Left lung (tissue), 10 donors: ENCODE measurements around the gene RNF144A. TPM values are rescaled to one million over a fixed set of nuclear protein-coding genes. Genes with fewer than 3 reads are reported as not detected.
A peak's percentile ranks its signal among the peaks of the same experiment; 100 is the strongest.

Source experiments
- ATAC-seq: fragments of 200-7000 bp; cut with Tn5 transposase; one replicate; pipeline ENCODE4 v1.9.1; 2020; ENCODE audit warnings: moderate library complexity
- DNase-seq, 4 donors: peaks; one replicate each; pipeline ENCODE4 v3.0.0-alpha.2; 2013 to 2020
- H3K27ac ChIP-seq, 2 donors: fragments of 200-600 bp; sonication (generic) in 1 of 2; one replicate each; pipeline versions ENCODE4 v1.5.0 to v1.8.0; 2020 to 2021
- H3K27me3 ChIP-seq, 2 donors: fragments of 200-600 bp; sonication (generic) in 1 of 2; one replicate each; pipeline versions ENCODE4 v1.5.0 to v1.8.0; 2020 to 2021
- H3K36me3 ChIP-seq, 2 donors: fragments of 200-600 bp; sonication (generic) in 1 of 2; one replicate each; pipeline versions ENCODE4 v1.5.0 to v1.8.0; 2020 to 2021
- H3K4me1 ChIP-seq, 2 donors: fragments of 200-600 bp; one replicate each; pipeline ENCODE4 v1.8.0; 2021
- H3K4me3 ChIP-seq, 2 donors: fragments of 200-600 bp; sonication (generic) in 1 of 2; one replicate each; pipeline versions ENCODE4 v1.5.0 to v1.8.0; 2020 to 2021; ENCODE audit warnings: mild to moderate bottlenecking in 1 of 2
- H3K9me3 ChIP-seq, 2 donors: fragments of 200-600 bp; sonication (generic) in 1 of 2; one replicate each; pipeline versions ENCODE4 v1.5.0 to v1.8.0; 2020 to 2021
- CTCF ChIP-seq, 2 donors: fragments of 200-600 bp; sonication (generic) in 1 of 2; IDR thresholded peaks; one replicate each; pipeline versions ENCODE4 v1.5.0 to v1.8.0; 2021; ENCODE audit warnings: antibody characterized with exemption in 2 of 2
- intact Hi-C, 2 donors: fragments of 100-400 bp; cut with DNase I; formaldehyde crosslinking; loops; one replicate each; pipeline versions ENCODE4 v1.11.2 to v1.14.2; 2022
- polyA plus RNA-seq, 6 donors: library from polyadenylated mRNA; unstranded; fragments of 120-200 nt; gene quantifications; one replicate each; pipeline ENCODE4 v1.2.1, GENCODE V29; 2013; ENCODE audit not compliant: insufficient read length in 6 of 6
- total RNA-seq, 2 donors: library from RNA; stranded (reverse); fragmentation: NEBNext Ultra II Directional; extraction: Animal tissue kit (Norgen Biotek cat#: 25700); gene quantifications; one replicate each; pipeline ENCODE4 v1.2.1, GENCODE V29; 2021
- donor health status: DM: no; HTN: yes; CAD: no.
- donor health status: DM: no; HTN: no; CAD: no.

RNF144A gene
- total and polyA plus RNA-seq, 8 donors, result 9.9 to 36.5 (median 30.7) TPM

DNA sequence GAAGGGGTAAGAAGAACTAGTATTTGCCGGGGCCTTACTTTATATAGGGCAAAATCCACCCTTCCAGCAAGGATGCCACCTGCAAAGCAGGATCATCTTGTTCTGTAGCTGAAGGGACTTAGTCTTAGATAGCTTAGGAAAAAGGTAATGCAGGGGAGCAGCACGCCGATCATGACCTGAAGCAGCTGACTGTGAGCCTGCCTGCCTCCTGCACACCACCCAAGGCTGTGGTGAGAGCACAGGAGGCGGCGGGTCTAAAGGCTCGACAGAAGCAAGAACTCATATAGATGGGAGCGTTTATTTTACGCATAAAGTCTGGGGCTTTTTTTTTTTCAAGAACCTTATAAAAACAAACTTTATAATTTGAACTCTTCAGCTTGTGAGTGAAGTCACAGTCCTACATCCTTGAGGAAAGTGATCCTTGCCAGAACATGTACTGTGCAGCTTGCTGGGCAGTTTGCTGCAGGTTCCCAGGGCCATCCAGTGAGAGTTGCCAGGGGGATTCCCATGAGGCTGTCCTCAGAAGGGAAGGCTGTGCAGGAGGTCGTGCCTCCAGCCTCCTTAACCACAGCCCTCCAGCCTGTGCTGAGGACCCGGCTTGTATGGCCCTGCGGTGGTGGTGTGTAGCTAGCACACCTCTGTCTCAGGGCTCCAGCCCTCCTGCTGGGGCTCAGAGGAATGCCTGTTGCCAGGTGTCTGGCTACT lies 92.1 kb downstream of the RNF144A start:
- H3K27ac ChIP-seq, result peak overlapping the region in 1 of 2 donors; percentile 61
- intact Hi-C loops, result loop anchor here in 1 of 2 donors (5.0 kb wide), 1 partner anchor 92 kb away; the partner anchor contains the start of gene RNF144A
- ATAC-seq, result no peak

DNA sequence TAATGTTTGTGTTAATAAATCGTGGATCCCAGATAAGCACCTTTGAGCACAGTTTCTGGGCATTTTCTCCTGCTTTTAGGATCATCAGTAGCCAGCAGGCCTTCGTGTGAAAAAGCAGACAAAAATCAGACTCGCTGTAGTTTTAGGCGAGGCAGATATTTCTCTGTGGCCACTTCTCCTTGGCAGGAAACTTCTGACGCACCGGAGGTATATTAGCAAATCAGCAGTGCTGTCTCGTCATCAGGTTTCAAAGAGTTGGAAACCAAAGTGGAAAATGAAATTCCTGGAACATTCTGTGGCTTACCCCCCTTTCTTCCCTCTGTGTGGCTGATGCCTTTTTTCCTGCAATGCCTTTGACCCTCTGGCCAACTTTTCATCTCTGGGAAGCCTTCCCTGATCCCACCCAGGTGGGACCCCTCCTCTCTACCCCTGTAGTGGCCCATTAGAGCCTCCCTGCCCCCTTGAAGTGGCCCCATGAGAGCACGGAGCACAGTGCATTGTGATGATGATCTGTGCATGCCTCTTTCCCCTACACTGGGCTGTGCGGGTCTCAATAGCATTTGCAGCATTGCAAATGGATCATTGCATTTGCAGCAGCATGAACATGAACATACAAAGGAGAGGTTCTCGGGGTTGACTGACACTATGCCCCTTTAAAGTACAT lies 93.3 kb downstream of the RNF144A start:
- intact Hi-C loops, result no loop called here
- Histone ChIP-seq H3K4me1 (peaks cover 18 to 43% of the 10 kb centered on the region in 2 donors), H3K9me3 (no peaks in the 10 kb centered on the region), H3K4me3 (no peak overlapping the region), H3K27ac (peak overlapping the region in 1 of 2 donors; percentile 61), H3K27me3 (no peaks in the 10 kb centered on the region), H3K36me3 (no peaks in the 10 kb centered on the region)
- peak; percentile 5 for ATAC-seq
- DNase-seq, result peak in 1 of 4 donors; percentile 39
- TF ChIP-seq CTCF (IDR thresholded peaks at IDR 0.05), result no peak

More for the DNA sequence above, 92.1 kb downstream of the RNF144A start:
- no peak for DNase-seq
- no peaks in the 10 kb centered on the region for H3K27me3 ChIP-seq
- H3K36me3 ChIP-seq, result no peaks in the 10 kb centered on the region
- no peak for TF ChIP-seq CTCF (IDR thresholded peaks at IDR 0.05)
- no peak overlapping the region for H3K4me3 ChIP-seq
- H3K4me1 ChIP-seq, result peaks cover 18 to 41% of the 10 kb centered on the region in 2 donors
- no peaks in the 10 kb centered on the region for H3K9me3 ChIP-seq

GRCh38 chr2:7011356-7012083 lies 94.3 kb downstream of the RNF144A start:
- Histone ChIP-seq H3K27me3 (no peaks in the 10 kb centered on the region), H3K4me1 (peaks cover 18 to 44% of the 10 kb centered on the region in 2 donors), H3K9me3 (no peaks in the 10 kb centered on the region), H3K27ac (no peak overlapping the region), H3K36me3 (no peaks in the 10 kb centered on the region), H3K4me3 (no peak overlapping the region)
- intact Hi-C loops, result no loop called here
- ATAC-seq (no peak), DNase-seq (no peak)
- TF ChIP-seq CTCF (IDR thresholded peaks at IDR 0.05), result no peak

DNA sequence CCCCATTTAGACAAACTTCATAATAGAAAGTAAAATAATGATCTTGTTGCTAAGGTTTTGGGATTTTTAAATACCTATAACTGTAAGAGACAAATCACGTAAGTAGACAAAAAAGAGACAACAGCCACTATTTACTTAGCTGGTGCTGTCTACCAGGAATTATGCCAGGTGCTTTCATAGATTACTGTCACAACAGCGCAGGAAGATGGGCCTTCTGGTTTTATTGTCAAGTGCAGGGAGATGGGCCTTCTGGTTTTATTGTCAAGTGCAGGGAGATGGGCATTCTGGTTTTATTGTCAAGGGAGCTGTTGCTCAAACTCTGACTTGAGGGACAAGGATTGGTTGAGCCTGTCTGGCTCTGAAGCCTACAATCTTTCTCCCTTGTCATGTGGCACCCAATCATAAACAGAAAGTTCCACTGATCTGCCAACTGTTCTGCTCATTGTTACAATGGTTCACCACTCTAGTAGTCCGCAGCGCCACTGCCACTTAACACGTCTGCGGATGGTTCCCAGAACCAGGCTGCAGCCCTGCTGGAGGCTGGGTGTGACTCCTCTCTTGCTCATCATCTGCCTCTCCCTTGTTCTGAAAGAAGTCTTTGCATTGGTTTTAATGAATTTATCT lies 95.0 kb downstream of the RNF144A start:
- H3K4me3 ChIP-seq, result no peak overlapping the region
- intact Hi-C loops, result no loop called here
- TF ChIP-seq CTCF (IDR thresholded peaks at IDR 0.05), result no peak
- H3K27me3 ChIP-seq, result no peaks in the 10 kb centered on the region
- H3K9me3 ChIP-seq, result no peaks in the 10 kb centered on the region
- ATAC-seq (no peak), DNase-seq (no peak)
- H3K27ac ChIP-seq, result no peak overlapping the region
- peaks cover 14 to 42% of the 10 kb centered on the region in 2 donors for H3K4me1 ChIP-seq
- no peaks in the 10 kb centered on the region for H3K36me3 ChIP-seq
